Activated T-cell treated with anti-CD3 and anti-CD28 coated beads, Interleukin-2, amount 50 U/mL, for 4 hours (primary cell): ENCODE results near the gene RAB18. TPM values are rescaled to one million over a fixed set of nuclear protein-coding genes. Genes with fewer than 3 reads are reported as not detected.
"Not testable (repeated sequence)": the region's sequence is repeated elsewhere in the genome, so short reads cannot be mapped to it uniquely, and the experiment has no call there.

Experiments
- ATAC-seq, 2 donors: fragments of 200-7000 bp; cut with Tn5 transposase; one replicate each; pipeline ENCODE4 v1.10.0; 2021
- DNase-seq: peaks from one replicate; pipeline ENCODE4 v3.0.0-alpha.2; 2020
- H3K27me3 Mint-ChIP-seq: one replicate; pipeline ENCODE4 v1.8.0; 2021; ENCODE audit warnings: low read depth, mixed read lengths
- H3K36me3 Mint-ChIP-seq: one replicate; pipeline ENCODE4 v1.8.0; 2022; ENCODE audit warnings: mixed read lengths; ENCODE audit not compliant: insufficient read depth
- H3K4me1 Mint-ChIP-seq: one replicate; pipeline ENCODE4 v1.8.0; 2021; ENCODE audit warnings: low read depth, mixed read lengths
- H3K4me3 Mint-ChIP-seq: one replicate; pipeline ENCODE4 v1.8.0; 2021; ENCODE audit warnings: mild to moderate bottlenecking, moderate library complexity, mixed read lengths
- H3K9me3 Mint-ChIP-seq: one replicate; pipeline ENCODE4 v1.8.0; 2021; ENCODE audit warnings: mixed read lengths
- total RNA-seq, 3 donors: library from RNA; stranded (reverse); gene quantifications; one replicate each; pipeline ENCODE4 v1.2.1, GENCODE V29; 2021

RAB18 gene
- total RNA-seq, 3 donors from 2014 or later, result 57.7 to 63.2 (median 63.0) TPM

DNA sequence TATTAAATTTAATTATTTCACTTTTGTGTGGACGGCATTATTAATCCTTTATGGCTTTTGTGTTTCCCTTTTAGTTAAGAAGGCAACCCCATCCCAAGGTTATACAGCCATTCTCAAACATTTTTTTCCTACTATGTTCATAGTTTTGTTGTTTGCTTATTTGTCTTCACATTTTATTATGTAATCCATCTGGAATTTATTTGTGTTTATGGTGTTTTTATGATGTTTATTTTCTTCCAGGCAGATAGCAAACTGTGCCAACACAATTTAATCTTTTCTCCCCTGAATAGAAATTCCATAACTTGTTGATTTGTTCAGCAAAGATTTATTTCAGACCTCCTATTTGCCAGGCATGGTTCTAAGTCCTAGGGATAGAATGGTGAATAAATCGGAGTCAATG lies 42.9 kb downstream of the RAB18 start:
- ATAC-seq, result no peak
- no peaks in the 10 kb centered on the region for H3K27me3 Mint-ChIP-seq
- H3K9me3 Mint-ChIP-seq, result no peaks in the 10 kb centered on the region
- peaks cover 10% of the 10 kb centered on the region for H3K4me1 Mint-ChIP-seq
- peaks cover 19% of the 10 kb centered on the region for H3K36me3 Mint-ChIP-seq
- no peak for DNase-seq
- no peak overlapping the region for H3K4me3 Mint-ChIP-seq

DNA sequence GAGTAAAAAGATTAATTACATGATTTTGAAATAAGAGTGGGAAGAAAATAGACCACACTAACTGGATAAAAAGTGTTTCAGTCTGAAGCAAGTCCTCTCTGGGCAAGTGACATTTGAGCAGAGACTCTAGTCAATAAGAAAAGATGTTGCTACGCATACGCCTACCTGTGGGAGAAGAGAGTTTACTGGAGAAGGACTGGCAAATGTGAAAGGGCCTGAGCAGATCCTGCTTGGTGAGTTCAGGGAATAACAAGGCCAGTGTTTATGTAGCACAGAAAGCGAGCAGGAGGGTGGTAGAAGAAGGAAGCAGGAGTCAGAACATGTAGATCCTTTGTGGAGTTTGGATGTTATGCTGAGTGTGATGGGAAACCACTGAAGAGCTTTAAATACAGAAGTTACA lies 43.4 kb downstream of the RAB18 start:
- Mint-ChIP-seq H3K4me3 (no peak overlapping the region), H3K36me3 (peaks cover 19% of the 10 kb centered on the region), H3K4me1 (peaks cover 9% of the 10 kb centered on the region), H3K9me3 (no peaks in the 10 kb centered on the region), H3K27me3 (no peaks in the 10 kb centered on the region)
- ATAC-seq (no peak), DNase-seq (no peak)

DNA sequence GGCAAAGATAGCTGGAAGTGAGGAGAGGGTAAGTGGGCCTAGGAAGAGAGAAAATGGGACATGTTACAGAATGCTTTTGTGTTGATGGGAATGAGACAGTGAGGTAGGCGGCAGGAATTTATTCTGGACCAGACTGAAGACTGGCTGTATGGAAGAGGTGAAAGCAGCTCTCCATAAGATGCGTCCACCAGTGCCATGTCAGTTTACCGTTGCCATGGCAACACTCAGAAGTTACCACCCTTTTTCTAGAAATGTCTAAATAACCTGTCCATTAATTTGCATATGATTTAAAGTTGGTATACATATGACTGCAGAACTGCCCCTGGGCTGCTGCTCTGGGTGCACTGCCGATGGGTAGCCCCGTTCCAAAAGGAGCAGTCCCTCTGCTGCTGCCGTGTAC lies 46.7 kb downstream of the RAB18 start:
- ATAC-seq, result no peak
- peaks cover under 1% of the 10 kb centered on the region for H3K4me1 Mint-ChIP-seq

DNA sequence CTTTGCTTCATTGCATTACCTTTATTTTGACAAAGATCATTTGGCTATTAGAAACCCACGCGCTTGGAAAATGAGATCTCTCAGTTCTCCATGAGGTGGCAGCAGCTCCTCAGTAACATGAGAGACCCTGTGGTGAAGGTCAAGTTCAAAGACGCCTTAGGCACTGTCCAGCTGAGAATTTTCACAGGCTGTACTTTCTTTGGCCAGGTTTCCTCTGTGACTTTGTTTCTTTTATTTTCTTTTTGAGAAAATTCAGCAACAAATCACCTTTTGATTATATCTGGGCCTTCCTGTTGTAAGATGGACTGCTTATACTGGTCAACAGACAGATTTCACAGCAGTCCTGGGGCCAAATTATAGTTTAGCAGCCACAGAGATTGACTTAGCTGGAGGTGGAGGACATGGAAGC lies 54.5 kb downstream of the RAB18 start:
- Mint-ChIP-seq H3K27me3 (no peaks in the 10 kb centered on the region), H3K36me3 (no peaks in the 10 kb centered on the region), H3K4me3 (no peak overlapping the region), H3K9me3 (no peaks in the 10 kb centered on the region), H3K4me1 (no peaks in the 10 kb centered on the region)
- ATAC-seq (no peak), DNase-seq (no peak)

More for the DNA sequence above, 46.7 kb downstream of the RAB18 start:
- no peaks in the 10 kb centered on the region for H3K27me3 Mint-ChIP-seq
- H3K9me3 Mint-ChIP-seq, result no peaks in the 10 kb centered on the region
- DNase-seq, result no peak
- no peak overlapping the region for H3K4me3 Mint-ChIP-seq
- H3K36me3 Mint-ChIP-seq, result peaks cover 9% of the 10 kb centered on the region

DNA sequence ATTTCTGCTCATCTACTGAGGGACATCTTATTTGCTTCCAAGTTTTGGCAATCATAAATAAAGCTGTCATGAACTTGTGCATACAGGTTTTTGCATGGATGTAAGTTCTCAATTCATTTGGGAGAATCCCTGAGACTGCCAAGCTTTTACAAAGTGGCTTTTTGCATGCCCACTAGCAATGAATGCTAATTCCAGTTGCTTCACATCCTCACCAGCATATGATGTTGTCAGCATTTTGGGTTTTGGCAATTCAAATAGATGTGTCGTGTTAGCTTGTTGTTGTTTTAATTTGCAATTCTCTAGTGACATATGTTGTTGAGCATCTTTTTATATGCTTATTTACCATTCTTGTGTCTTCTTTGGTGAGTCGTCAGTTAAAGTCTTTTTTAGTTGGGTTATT lies 57.2 kb downstream of the RAB18 start:
- H3K4me3 Mint-ChIP-seq, result no peak overlapping the region
- H3K9me3 Mint-ChIP-seq, result no peaks in the 10 kb centered on the region
- no peak for DNase-seq
- peaks cover 2% of the 10 kb centered on the region for H3K27me3 Mint-ChIP-seq
- H3K36me3 Mint-ChIP-seq, result no peaks in the 10 kb centered on the region
- no peak for ATAC-seq
- H3K4me1 Mint-ChIP-seq, result peaks cover 16% of the 10 kb centered on the region

DNA sequence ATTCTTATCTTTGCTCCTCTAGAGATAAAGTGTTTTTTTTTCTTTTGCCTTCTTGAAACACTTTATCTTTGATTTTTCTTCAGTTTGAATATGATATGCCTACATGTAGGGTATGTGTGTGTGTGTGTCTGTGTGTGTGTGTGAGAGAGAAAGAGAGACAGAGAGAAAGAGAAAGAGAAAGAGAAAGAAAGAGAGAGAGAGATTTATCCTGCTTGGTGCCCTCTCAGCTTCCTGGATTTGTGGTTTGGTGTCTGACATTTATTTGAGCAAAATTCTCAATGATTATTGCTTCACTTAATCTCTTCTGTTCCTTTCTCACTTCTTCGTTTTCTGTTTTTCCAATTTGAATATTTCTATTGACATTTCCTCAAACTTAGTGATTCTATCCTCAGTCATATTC lies 60.3 kb downstream of the RAB18 start:
- H3K36me3 Mint-ChIP-seq, result no peaks in the 10 kb centered on the region
- no peaks in the 10 kb centered on the region for H3K9me3 Mint-ChIP-seq
- H3K4me1 Mint-ChIP-seq, result peaks cover 34% of the 10 kb centered on the region
- no peak for DNase-seq
- ATAC-seq, result no peak
- H3K4me3 Mint-ChIP-seq, result peak overlapping the region; percentile 17
- H3K27me3 Mint-ChIP-seq, result peaks cover 2% of the 10 kb centered on the region

DNA sequence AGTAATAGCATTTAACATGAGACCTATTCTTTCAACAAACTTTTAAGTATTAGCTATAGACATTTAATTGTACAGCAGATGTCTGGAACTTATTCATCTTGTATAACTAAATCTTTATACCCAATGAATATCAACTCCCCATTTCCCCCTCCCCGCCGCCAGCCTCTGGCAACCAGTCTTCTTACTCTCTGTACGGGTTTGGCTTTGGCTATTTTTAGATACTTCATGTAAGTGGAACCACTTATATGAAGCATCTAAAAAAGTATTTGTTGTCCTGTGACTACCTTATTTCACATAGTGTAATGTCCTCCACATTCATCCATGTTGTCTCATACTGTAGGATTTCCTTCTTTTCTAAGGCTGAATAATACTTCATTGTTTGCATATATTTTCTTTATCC lies 60.8 kb downstream of the RAB18 start:
- no peaks in the 10 kb centered on the region for H3K36me3 Mint-ChIP-seq
- H3K4me1 Mint-ChIP-seq, result peaks cover 34% of the 10 kb centered on the region
- ATAC-seq (no peak), DNase-seq (no peak)
- H3K27me3 Mint-ChIP-seq, result peaks cover 2% of the 10 kb centered on the region
- no peaks in the 10 kb centered on the region for H3K9me3 Mint-ChIP-seq
- H3K4me3 Mint-ChIP-seq, result no peak overlapping the region

DNA sequence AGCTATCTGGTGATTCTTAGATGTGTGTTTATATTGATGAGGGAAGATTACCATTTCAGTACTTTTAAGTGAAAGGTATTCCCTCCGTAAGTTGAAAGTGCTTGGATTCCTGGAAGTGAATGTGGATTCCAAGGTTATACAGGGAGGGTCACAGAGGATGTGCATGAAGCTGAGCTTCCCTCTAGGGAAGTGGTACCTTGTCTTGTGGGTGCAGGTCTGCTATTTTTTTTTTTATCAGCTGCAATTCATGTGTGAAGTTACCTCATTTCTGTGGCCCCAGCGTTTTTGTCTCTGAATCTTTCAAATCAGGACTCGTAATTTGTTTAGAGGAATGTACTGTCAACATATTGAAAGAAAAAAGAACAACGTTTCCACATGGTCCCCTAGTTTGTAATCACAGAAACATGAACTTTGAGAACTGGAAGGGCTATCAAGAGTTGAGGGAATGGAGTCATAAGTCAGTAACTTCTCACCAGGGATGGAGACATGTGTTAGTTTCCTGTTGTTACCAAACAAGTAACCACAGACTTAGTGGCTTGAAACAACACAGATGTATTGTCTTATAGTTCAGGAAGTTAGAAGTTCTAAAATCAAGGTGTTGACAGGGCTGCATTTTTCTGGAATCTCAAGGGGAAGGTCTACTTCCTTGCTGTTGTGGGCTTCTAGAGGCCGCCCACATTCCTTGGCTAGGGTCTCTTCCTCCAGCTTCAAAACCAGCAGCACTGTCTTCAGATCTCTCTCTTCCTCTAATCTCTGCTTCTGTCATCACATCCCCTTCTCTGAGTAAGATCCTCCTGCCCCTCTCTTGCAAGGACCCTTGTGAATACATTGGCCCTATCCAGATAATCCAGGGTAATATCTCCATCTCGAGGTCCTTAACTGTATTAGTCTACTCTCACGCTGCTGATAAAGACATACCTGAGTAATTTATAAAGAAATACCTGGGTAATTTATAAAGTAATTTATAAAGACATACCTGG lies 64.4 kb downstream of the RAB18 start:
- ATAC-seq, result no peak
- H3K36me3 Mint-ChIP-seq, result no peaks in the 10 kb centered on the region
- peaks cover 2% of the 10 kb centered on the region for H3K27me3 Mint-ChIP-seq
- H3K4me3 Mint-ChIP-seq, result no peak overlapping the region
- DNase-seq, result no peak
- no peaks in the 10 kb centered on the region for H3K9me3 Mint-ChIP-seq
- H3K4me1 Mint-ChIP-seq, result peaks cover 34% of the 10 kb centered on the region

DNA sequence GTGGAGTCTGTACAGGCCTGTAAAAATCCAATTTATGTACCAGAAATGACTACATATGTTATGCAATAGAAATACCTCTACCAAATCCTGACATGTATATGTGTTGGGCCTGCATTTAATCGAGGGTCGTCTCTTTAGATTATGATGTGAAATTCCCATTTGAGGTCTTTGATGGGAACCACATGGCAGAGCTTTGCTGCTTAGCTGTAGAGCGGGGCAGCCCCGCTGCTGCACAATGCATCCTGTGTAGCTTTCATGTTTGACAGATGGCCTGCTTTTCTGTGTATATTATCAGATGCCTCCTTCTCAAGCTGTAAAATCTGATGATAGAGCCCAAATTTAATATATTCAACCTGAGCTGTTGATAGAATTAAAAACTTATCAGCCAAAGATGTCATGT lies 65.8 kb downstream of the RAB18 start:
- no peak for DNase-seq
- no peaks in the 10 kb centered on the region for H3K36me3 Mint-ChIP-seq
- no peak overlapping the region for H3K4me3 Mint-ChIP-seq
- peaks cover 23% of the 10 kb centered on the region for H3K4me1 Mint-ChIP-seq
- no peak for ATAC-seq
- H3K27me3 Mint-ChIP-seq, result no peaks in the 10 kb centered on the region
- H3K9me3 Mint-ChIP-seq, result no peaks in the 10 kb centered on the region

DNA sequence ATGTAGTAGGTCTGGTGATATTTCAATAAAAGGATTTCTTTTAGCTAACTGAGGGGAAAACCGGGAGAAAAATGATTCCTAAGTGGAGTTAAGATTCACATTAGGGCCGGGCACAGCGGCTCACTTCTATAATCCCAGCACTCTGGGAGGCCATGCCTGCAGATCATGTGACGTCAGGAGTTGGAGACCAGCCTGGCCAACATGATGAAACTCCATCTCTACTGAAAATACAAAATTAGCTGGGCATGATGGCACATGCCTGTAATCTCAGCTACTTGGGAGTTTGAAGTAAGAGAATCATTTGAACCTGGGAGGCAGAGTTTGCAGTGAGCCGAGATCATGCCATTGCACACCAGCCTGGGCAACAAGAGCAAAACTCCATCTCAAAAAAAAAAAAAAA lies 72.9 kb downstream of the RAB18 start:
- not testable (repeated sequence) for H3K36me3 Mint-ChIP-seq, DNase-seq, ATAC-seq, H3K27me3 Mint-ChIP-seq, H3K4me1 Mint-ChIP-seq, H3K4me3 Mint-ChIP-seq, H3K9me3 Mint-ChIP-seq

DNA sequence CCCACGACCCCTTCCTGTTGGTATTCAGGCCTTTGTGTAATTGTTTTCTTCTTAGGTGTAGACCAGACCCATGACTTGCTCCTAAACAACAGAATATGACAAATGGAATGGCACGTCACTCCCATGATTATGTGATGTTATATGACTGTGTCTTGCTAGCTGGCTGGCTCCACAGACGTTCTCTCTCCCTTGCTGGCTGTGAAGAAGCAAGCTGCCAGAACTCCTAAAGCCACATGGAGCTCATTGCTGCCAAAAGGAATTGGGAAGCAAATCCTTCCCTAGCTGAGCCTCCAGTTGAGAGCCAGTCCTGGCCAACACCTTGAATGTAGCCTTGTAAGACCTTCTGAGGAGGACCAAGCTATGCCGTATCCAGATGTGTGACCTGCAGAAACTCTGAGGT lies 74.2 kb downstream of the RAB18 start:
- Mint-ChIP-seq H3K27me3 (no peaks in the 10 kb centered on the region), H3K4me1 (no peaks in the 10 kb centered on the region), H3K9me3 (no peaks in the 10 kb centered on the region), H3K4me3 (no peak overlapping the region), H3K36me3 (no peaks in the 10 kb centered on the region)
- ATAC-seq (no peak), DNase-seq (no peak)

DNA sequence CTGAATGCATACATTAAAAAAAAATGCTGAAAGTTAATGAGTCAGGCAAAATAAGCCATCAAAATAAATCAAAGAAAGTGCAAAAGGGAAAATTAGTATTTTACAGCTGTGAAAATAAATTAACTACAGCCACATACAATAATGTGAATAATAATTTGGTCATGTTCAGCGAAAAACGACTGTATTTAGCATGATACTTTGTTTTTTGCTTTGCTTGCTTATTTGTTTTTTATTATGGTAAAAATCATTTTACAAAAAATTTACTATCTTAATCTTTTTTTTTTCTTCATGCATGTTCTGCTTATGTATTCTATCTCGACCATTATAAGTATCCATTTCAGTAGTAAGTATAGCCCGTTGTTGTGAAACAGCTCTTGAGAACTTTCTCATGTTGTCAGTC lies 77.1 kb downstream of the RAB18 start:
- H3K27me3 Mint-ChIP-seq, result peaks cover 1% of the 10 kb centered on the region
- DNase-seq (no peak), ATAC-seq (no peak)
- H3K36me3 Mint-ChIP-seq, result no peaks in the 10 kb centered on the region
- H3K4me1 Mint-ChIP-seq, result no peaks in the 10 kb centered on the region
- no peak overlapping the region for H3K4me3 Mint-ChIP-seq
- no peaks in the 10 kb centered on the region for H3K9me3 Mint-ChIP-seq

DNA sequence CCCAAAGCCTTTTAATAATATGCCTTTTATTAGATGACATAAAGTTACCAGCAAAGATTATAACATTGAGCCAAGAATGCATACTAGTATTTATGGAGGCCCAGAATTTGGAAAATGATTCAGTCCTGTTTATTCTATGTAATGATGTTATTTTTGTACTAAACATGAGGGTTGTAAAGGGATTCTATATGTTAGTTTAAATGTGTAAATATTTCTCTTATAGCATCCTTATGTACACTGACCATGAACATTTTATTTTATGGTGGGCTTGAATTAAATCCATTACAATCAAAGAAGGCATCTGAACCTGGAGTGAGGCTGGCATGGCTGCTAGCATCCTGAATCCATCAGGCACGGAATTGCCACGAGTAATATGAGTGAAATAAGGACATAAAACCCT lies 80.2 kb downstream of the RAB18 start:
- H3K4me3 Mint-ChIP-seq, result no peak overlapping the region
- no peak for DNase-seq
- no peaks in the 10 kb centered on the region for H3K4me1 Mint-ChIP-seq
- peaks cover 10% of the 10 kb centered on the region for H3K9me3 Mint-ChIP-seq
- peaks cover 16% of the 10 kb centered on the region for H3K27me3 Mint-ChIP-seq
- no peaks in the 10 kb centered on the region for H3K36me3 Mint-ChIP-seq
- ATAC-seq, result no peak
